DMS153 (cell line): ENCODE results near the gene CTIF.

ENCODE experiments used
- DNase-seq: peaks from one replicate; lab custom pipeline; 2025; lab: John Stamatoyannopoulos, UW

The CTIF gene

DNA sequence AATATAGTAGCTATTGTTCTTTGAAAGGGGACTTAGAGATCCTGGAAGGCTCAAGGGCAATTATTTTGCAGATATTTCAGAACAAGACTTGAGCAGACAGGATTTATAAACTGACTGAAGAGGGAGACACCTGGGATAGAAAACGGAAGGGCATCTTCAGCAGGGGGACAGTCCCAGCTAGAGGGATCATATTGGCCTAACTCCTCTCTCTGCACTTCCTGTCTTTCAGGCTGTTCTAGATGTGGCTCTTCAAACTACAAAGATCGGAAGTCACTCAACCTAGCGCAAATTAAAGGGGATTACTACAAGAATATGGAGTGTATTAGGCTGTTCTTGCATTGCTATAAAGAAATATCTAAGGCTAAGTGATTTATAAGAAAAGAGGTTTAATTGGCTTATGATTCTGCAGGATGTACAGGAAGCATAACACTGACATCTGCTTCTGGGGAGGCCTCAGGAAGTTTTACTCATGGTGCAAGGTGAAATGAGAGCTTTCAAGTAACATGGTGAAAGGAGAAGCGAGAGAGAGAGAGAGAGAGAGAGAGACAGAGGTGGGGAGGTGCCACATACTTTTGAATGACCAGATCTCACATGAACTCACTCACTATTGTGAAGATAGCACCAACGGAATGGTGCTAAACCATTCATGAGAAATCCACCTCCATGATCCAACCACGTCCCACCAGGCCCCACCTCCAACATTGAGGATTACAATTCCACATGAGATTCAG is 5.3 kb upstream of the CTIF start:
- DNase-seq: no peak

DNA sequence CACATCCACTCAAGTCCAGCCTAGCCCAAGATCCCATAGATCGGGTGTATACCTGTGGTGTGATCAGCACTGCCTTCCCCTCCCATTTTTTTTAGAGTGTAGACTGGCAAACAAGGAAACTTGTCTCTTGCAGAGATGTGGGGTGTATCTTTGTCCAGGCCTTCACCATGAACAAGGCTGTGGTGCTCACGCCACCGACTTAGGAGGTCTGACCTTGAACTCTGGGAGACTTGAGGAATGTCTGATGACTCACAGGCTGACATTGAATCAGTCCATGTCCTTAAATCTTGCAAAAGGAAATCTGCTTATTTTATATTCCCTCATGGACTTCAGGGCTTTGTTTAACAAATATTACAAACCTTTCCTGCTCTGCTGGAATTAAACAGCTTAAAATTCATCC is 4.5 kb upstream of the CTIF start:
- DNase-seq: no peak

DNA sequence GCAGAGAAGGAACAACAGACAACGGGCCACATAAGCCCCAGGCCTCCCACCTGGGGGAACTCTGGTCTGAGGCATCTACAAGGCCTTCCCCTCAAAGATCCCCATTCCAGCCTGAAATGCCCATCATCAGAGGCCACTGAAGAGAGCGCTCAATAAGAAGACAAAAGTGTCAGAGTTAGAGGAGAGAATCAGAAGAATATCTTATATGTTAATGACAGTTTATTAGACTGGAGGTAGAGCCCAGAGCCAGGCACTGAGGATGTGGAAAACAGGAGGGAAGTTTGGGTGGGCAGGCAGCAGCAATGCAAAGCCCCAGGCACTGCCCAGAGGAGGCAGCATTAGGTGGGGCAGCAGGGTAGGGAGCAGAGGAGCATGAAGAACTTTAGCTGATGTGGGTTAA is 2.9 kb upstream of the CTIF start:
- no peak for DNase-seq

DNA sequence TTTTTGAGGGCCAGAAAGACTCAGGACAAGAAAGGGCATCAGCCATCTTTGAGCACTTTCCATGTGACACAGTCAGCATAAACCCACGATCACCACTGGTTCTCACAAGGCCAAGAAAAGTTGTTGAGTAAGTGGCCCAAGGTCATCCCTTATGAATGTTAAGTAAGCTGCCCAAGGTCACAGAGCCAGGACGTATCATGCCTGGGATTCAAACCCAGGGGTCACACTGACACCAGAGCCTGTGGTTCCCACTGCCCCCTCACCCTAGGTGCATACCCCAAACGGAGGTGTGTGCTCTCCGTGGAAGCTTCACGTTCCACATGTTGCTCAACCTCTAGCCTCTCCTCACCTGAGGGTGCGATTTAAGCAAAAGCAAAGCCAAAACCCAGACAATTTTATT is 2.3 kb upstream of the CTIF start:
- DNase-seq: no peak

DNA sequence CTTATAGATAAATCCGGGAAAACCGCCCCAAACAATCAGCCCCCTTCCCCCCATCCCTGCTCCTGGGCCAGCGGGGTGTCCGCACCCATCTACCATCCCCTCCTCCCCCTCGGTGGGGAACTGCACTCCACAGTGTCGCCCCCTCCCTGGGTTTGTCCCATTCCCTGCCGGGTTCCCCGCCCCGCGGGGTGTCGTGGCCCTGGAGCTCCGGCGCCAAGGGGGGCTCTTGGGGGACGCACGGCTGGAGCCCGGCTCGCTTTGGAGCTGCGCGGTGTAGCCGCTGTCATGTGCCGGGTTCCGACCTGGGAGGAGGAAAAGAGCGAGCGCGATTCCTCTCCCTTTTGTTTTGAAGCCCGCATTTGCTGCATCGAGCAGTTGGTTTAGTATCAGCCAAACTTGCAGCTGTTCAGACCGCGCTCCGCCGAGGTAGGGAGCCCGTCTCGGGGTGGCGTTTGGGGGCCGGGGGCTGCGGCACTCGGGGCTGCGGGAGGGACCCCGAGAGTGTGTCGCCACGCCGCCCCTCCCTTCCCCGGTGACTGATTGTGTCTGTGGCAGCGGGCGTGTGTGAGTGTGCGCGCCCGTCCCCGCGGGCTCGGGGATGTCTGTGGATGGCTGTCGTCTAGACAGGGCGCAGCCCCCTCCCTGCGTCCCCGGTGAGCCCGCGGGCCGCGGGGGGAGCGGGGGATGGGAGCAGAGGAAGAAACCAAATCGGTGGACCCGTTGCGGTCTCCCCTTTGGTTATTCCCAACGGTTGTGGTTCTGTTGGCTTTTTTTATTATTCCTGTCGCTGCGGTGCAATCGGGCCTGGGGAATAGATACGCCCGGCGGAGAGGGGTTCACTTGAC is 797 bp downstream of the CTIF start:
- no peak for DNase-seq

DNA sequence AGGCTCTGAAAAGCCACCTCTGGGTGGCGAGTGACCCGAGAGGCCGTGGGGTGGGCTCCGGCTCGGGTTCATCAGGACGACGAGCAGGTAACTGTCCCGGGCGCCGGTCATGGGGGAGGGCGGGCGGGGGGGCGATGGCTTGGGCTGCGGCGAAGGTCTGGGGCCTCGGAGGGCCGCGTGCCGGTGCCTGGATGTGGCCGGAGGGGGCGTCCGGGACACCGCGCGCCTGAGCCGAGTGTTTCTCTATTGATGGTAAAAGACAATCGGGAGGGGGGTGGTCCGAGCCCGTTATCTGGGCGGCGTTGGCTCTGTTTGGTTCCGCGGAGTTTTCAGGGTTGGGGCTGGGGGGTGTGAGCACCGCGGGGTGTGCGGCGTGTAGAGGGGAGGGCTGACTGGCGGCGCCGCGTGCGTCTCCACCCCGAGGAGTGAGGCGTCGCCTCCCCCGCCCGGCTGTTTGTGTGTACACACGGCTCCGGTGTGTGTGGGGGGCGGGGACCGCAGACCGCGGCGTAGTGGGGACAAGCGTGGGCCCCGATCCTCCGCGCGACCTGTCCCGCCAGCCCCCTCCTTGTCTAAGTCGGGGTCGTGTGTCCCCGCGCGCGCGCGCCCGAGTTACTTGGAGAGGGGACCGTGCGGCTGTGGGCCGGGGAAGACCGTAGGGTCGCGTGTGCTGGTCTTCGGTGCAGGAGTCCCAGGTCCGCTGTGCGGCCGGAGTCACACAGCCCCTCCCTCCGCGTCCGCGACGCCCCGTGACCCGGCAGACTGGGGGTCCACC is 1.6 kb downstream of the CTIF start:
- DNase-seq: no peak

GRCh38 chr18:48541026-48541746 is 2.4 kb downstream of the CTIF start:
- peak; percentile 28 for DNase-seq

DNA sequence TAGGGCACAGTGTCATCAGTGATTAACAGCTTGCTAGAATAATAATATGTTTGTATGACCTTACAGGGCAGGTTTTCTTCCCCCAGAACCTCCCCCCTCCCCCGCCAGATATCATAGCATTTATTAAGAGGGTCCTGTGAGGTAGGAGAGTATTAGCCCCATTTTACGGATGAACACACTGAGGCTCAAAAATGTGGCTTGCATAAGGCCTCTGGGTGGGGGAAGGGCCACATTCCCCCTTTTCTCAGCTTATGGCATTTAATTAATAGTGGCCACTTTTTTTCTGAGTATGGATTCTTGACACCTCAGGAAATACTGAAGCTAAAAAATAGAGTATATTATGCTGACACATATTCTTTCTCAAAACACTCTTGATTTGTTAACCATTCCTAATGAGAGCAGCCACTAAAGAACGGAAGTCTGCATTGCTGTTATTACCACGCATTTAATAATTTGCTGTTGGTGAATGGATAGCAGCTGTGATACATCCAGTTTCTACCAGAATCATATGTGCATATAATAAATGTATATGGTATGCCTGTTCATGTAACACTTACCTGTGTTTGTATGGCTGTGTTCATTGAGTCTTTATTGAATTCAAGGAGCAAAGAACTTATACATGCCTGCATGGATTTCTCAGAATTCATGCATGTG is 3.0 kb downstream of the CTIF start:
- DNase-seq: no peak

DNA sequence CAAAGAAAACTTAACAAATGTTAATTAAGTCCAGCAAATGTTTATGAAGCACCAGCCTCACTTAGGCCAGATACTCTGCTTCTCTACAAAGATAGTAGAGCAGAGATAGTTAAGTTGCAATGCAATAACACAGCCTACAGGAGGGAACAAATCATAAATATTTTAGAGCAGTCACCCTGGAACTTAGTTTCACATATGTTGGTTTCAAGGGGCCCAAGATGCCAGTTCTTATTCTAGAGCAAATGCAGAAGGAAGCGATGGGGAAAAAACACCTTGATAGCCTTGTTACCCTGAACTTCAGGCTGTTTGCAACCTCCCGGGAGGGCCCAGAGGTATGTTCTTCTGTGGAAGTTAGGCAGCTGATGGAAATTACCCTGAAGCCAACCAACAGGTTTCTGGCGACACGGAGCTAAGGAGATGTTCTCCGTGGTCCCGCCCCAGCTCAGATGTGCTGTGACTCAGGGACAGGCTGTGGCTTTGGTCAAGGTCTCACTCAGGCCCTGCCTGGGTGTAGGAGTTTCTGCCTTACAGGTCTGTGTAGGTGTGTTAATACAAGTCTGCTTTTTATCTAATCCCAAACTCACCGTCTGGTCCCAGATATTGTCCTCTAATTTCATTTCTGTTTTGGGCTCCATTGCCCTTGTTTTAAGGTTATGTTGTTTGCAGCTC is 3.8 kb downstream of the CTIF start:
- DNase-seq: no peak

- no peak for DNase-seq
These were observed 4.4 kb downstream of the CTIF start for GRCh38 chr18:48543228-48543627.

- no peak for DNase-seq
These were observed 5.3 kb downstream of the CTIF start for GRCh38 chr18:48544116-48544515.

DNA sequence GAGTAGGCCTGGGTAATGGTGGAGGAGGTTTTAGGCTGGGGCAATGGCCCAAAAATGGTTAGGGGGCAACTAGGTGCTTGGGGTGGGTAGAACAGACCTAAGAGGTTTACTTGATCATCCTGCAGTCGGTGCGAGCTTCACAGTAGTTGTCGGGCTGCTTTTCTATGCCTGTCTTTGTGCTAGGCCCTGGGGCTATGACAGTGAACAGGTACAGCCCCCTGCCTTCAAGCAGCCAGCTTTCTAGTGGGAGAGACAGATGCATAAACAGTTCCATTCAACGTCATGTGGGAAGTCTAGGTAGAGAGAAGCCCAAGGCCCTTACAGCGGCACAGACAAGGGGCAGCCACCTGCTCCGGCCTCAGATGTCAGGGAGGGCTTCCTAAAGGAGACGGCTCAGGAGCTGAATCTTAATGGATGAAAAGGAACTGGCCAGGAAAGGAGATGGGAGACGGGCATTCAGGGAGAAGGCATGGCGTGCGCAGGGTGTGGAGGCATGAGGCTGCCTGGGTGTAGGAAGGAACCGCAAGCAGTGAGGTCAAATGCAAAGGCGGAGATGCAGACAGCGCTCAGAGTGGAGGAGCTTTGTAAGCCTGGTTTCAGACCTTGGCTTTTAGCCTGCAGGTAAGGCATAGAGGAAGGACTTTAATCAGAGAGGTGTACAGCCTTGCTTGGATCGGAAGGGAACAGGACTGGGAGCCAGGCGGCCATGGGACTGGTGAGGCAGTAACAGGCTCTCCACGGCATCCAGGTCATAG is 6.0 kb downstream of the CTIF start:
- no peak for DNase-seq

DNA sequence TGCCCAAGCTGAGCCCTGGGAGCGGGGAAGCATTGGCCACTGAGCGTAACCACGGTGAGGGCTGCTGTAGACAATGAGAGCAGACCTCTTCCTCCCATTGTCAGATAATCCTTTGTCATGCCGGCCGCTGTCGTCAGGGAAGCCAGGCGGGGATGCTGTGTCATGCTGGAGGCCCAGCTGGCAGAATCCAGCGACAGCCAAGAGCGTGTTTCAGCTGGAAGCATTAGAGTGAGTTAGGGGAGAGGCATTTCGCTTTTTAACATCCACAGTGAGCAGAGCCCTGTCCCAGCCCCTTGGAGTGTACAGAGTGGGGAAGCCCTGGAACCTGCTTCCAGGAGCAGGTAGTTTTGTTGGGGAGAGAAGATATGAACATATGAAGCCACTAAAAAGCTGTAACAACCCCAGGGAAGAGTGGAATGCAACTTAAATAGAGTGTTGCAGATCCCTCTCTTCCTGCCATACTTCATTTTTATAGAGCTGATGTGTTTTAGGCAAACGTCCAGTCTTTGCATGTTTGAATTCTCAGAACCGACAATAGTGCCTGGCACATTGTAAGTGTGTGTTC is 7.0 kb downstream of the CTIF start:
- DNase-seq: peak; percentile 67

- DNase-seq: no peak
These were observed 7.6 kb downstream of the CTIF start for GRCh38 chr18:48546396-48546795.

DNA sequence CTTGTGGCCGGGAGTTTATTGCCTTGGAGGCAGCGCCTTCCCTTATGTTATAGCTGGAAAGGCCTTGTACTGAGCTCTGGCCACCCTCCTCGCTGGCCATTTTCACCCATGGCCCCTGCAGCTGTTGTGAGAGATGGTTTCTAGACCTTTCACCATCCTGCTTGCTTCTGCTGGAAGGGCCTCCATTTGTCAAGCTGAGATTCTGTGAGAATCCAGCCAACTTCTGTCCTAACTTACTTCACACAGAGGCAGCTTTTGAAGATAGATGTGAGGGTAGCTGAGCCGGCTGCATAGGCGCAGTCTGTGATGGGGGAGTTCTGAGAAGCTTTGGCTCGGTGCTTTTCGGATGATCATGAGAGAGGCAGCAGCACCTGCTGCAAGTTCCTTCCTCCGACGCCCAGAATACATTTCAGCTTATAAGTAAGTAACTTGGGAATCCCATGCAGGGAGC is 8.7 kb downstream of the CTIF start:
- no peak for DNase-seq

GRCh38 chr18:48548011-48548771 is 9.4 kb downstream of the CTIF start:
- DNase-seq: no peak

DNA sequence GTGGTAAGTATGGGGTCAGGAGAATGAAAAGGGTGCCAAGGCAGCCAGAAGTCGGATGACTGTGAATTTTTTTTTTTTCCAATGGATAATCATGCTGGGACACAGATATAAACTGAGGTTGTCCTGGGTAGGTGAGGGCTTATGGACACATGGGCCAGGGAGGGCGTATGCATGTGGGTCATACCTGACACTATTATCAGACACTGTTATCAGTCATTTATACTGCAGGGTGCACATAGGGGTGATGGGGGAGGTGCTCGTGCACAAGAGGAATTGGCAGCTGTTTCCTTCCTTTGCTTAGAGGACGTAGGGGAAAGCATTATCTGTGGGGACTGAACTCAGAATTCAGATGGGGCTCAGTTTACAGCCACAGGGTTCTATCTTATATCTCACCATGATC is 10.1 kb downstream of the CTIF start:
- DNase-seq: no peak

GRCh38 chr18:48550101-48550729 is 11.4 kb downstream of the CTIF start:
- DNase-seq: no peak

GRCh38 chr18:48551100-48551499 is 12.3 kb downstream of the CTIF start:
- DNase-seq: no peak
